Tibial nerve (tissue), 4 donors: ENCODE measurements around the gene L3MBTL2. TPM values are rescaled to one million over a fixed set of nuclear protein-coding genes. Genes with fewer than 3 reads are reported as not detected.

Experiments
- DNase-seq, 2 donors: peaks; one replicate each; pipeline ENCODE4 v3.0.0-alpha.2; 2019; ENCODE audit warnings: low spot score in 2 of 2
- H3K27ac ChIP-seq, 4 donors: fragments of 200-600 bp; sonication (generic) in 3 of 4; one replicate each; pipeline ENCODE4 v1.5.1; 2017 to 2019; ENCODE audit warnings: mild to moderate bottlenecking in 1 of 4
- H3K27me3 ChIP-seq, 2 donors: fragments of 200-600 bp; sonication (generic) in 1 of 2; one replicate each; pipeline versions ENCODE4 v1.5.1 to v1.6.0; 2017 to 2019
- H3K36me3 ChIP-seq, 3 donors: fragments of 200-600 bp; sonication (generic); one replicate each; pipeline ENCODE4 v1.5.1; 2018 to 2019
- H3K4me1 ChIP-seq, 4 donors: fragments of 200-600 bp; sonication (generic) in 3 of 4; one replicate each; pipeline ENCODE4 v1.5.1; 2017 to 2019
- H3K4me3 ChIP-seq, 4 donors: fragments of 200-600 bp; sonication (generic) in 3 of 4; one replicate each; pipeline ENCODE4 v1.5.1; 2017 to 2019; ENCODE audit warnings: mild to moderate bottlenecking in 1 of 4, moderate library complexity in 1 of 4
- H3K9me3 ChIP-seq, 4 donors: fragments of 200-600 bp; sonication (generic) in 3 of 4; one replicate each; pipeline ENCODE4 v1.5.1; 2017 to 2019
- CTCF ChIP-seq, 5 experiments: fragments of 200-600 bp in 3 of 5; fragments of 450-650 bp in 2 of 5; sonication (generic) in 3 of 5; IDR thresholded peaks; one replicate each; pipeline ENCODE4 v1.5.1; 2016 to 2019; ENCODE audit warnings: antibody characterized with exemption in 5 of 5, mild to moderate bottlenecking in 3 of 5, moderate library complexity in 2 of 5
- EP300 ChIP-seq, 2 donors: sonication (generic); formaldehyde crosslinking; IDR thresholded peaks; one replicate each; pipeline ENCODE4 v1.6.1; 2017; ENCODE audit warnings: antibody characterized with exemption in 2 of 2, mild to moderate bottlenecking in 1 of 2
- POLR2A ChIP-seq, 2 donors: fragments of 450-650 bp; IDR thresholded peaks; one replicate each; pipeline ENCODE4 v1.6.1; 2017; ENCODE audit warnings: antibody characterized with exemption in 2 of 2, mild to moderate bottlenecking in 2 of 2, moderate library complexity in 2 of 2
- WGBS, 2 donors: methylation state at CpG; one replicate each; pipeline ENCODE4 v1.1.5; 2018; 5-methylcytosine and 5-hydroxymethylcytosine counted together
- total RNA-seq, 4 donors: library from RNA; depleted of rRNA; stranded (reverse); fragments of >200 nt; gene quantifications; one replicate each; pipeline ENCODE4 v1.1.0, GENCODE V29; 2016

L3MBTL2 gene
- 10 to 100 TPM; 21.2 to 27.4 (median 24.3) TPM for total RNA-seq

- WGBS, 2 donors = 1 to 3% methylated on average over 35 to 46 of the region's 47 CpGs
- peak; percentile 95 to 98 for DNase-seq
- Histone ChIP-seq H3K27me3 (no peaks in the 10 kb centered on the region), H3K4me3 (peak within 1 kb of the TSS; percentile 51 to 90 (median 69)), H3K9me3 (no peaks in the 10 kb centered on the region), H3K36me3 (peaks cover 0 to 36% (median 0%) of the 10 kb centered on the region in 3 donors), H3K27ac (peak within 1 kb of the TSS in 3 of 4 donors; percentile 77 to 87 (median 79)), H3K4me1 (peaks cover 0 to 16% (median 5%) of the 10 kb centered on the region in 4 donors)
- TF ChIP-seq EP300 (IDR thresholded peaks at IDR 0.05) (peak; percentile 63 to 81), POLR2A (IDR thresholded peaks at IDR 0.05) (peak in 1 of 2 donors; percentile 54), CTCF (IDR thresholded peaks at IDR 0.05) (peak in 1 of 5 experiments; percentile 25)
Measured at GRCh38 chr22:41204992-41205900, at the start of gene L3MBTL2. TSS of gene L3MBTL2 (plus strand) at chr22:41205312. CDS start at chr22:41205363, 51 bp downstream.

- Histone ChIP-seq H3K4me3 (no peak overlapping the region), H3K27me3 (no peaks in the 10 kb centered on the region), H3K27ac (no peak overlapping the region), H3K4me1 (no peaks in the 10 kb centered on the region), H3K9me3 (no peaks in the 10 kb centered on the region), H3K36me3 (peaks cover 2 to 100% (median 35%) of the 10 kb centered on the region in 3 donors)
- 54 to 64% methylated on average over 4 of the region's 4 CpGs for WGBS, 2 donors
- TF ChIP-seq EP300 (IDR thresholded peaks at IDR 0.05) = no peak
- TF ChIP-seq POLR2A (IDR thresholded peaks at IDR 0.05) = no peak
- no peak for TF ChIP-seq CTCF (IDR thresholded peaks at IDR 0.05)
- no peak for DNase-seq
Measured at GRCh38 chr22:41157083-41157482, 48.0 kb upstream of the L3MBTL2 start.

- no peaks in the 10 kb centered on the region for H3K27me3 ChIP-seq
- 79 to 85% methylated on average over 8 of the region's 8 CpGs for WGBS, 2 donors
- no peak for DNase-seq
- TF ChIP-seq CTCF (IDR thresholded peaks at IDR 0.05) = no peak
- no peak for TF ChIP-seq EP300 (IDR thresholded peaks at IDR 0.05)
- TF ChIP-seq POLR2A (IDR thresholded peaks at IDR 0.05) = no peak
- H3K27ac ChIP-seq = no peak overlapping the region
- no peaks in the 10 kb centered on the region for H3K4me1 ChIP-seq
- no peaks in the 10 kb centered on the region for H3K9me3 ChIP-seq
- H3K36me3 ChIP-seq = peaks cover 11 to 95% (median 53%) of the 10 kb centered on the region in 3 donors
- no peak overlapping the region for H3K4me3 ChIP-seq
Measured at GRCh38 chr22:41169157-41169556, 36.0 kb upstream of the L3MBTL2 start.

GRCh38 chr22:41171996-41172395 is 33.1 kb upstream of the L3MBTL2 start:
- H3K27ac ChIP-seq = no peak overlapping the region
- H3K9me3 ChIP-seq = no peaks in the 10 kb centered on the region
- H3K4me3 ChIP-seq = no peak overlapping the region
- DNase-seq = no peak
- H3K4me1 ChIP-seq = no peaks in the 10 kb centered on the region
- peaks cover 13 to 95% (median 51%) of the 10 kb centered on the region in 3 donors for H3K36me3 ChIP-seq
- no peak for TF ChIP-seq CTCF (IDR thresholded peaks at IDR 0.05)
- no peak for TF ChIP-seq EP300 (IDR thresholded peaks at IDR 0.05)
- TF ChIP-seq POLR2A (IDR thresholded peaks at IDR 0.05) = no peak
- H3K27me3 ChIP-seq = no peaks in the 10 kb centered on the region
- WGBS, 2 donors = 68 to 73% methylated on average over 3 of the region's 3 CpGs

GRCh38 chr22:41175546-41175945 is 29.6 kb upstream of the L3MBTL2 start:
- TF ChIP-seq CTCF (IDR thresholded peaks at IDR 0.05) (no peak), EP300 (IDR thresholded peaks at IDR 0.05) (no peak), POLR2A (IDR thresholded peaks at IDR 0.05) (no peak)
- Histone ChIP-seq H3K9me3 (no peaks in the 10 kb centered on the region), H3K27ac (no peak overlapping the region), H3K4me1 (peaks cover 0 to 3% (median 0%) of the 10 kb centered on the region in 4 donors), H3K36me3 (peaks cover 14 to 93% (median 48%) of the 10 kb centered on the region in 3 donors), H3K27me3 (no peaks in the 10 kb centered on the region), H3K4me3 (no peak overlapping the region)
- DNase-seq = no peak
- WGBS, 2 donors = 83 to 85% methylated on average over 2 of the region's 2 CpGs
